Neural cell (in vitro differentiated cells): ENCODE data around the gene SH3RF1. TPM values are rescaled to one million over a fixed set of nuclear protein-coding genes. Genes with fewer than 3 reads are reported as not detected.

Experiments used
- H2AFZ ChIP-seq: fragments of 200-600, 300-800 bp; sonication (generic), shearing (Covaris generic); 2 replicates; pipeline ENCODE4 v1.6.0; 2014; ENCODE audit warnings: low read depth, mild to moderate bottlenecking, antibody characterized with exemption, low read length, moderate library complexity
- H3F3A ChIP-seq: fragments of 200-600 bp; shearing (Covaris generic); 2 replicates; pipeline ENCODE4 v1.6.1; 2016; ENCODE audit warnings: mild to moderate bottlenecking, moderate library complexity, mixed read lengths, antibody characterized with exemption, low read length; ENCODE audit not compliant: insufficient read depth, poor library complexity, severe bottlenecking
- H3K27ac ChIP-seq: fragments of 200-600, 300-800 bp; sonication (generic), shearing (Covaris generic); 2 replicates; pipeline ENCODE4 v1.5.1; 2014; ENCODE audit warnings: mild to moderate bottlenecking, low read length, moderate library complexity
- H3K27me3 ChIP-seq: fragments of 300-800, 200-600 bp; sonication (generic), shearing (Covaris generic); 2 replicates; pipeline ENCODE4 v1.6.0; 2014; ENCODE audit warnings: mild to moderate bottlenecking, low read depth, low read length, moderate library complexity; ENCODE audit not compliant: insufficient read depth
- H3K36me3 ChIP-seq: fragments of 300-800, 200-600 bp; sonication (generic), shearing (Covaris generic); 2 replicates; pipeline ENCODE4 v1.5.1; 2014; ENCODE audit warnings: mild to moderate bottlenecking, antibody characterized with exemption, low read length, moderate library complexity; ENCODE audit not compliant: insufficient read depth
- H3K4me2 ChIP-seq: fragments of 300-800, 200-600 bp; sonication (generic), shearing (Covaris generic); 2 replicates; pipeline ENCODE4 v1.6.0; 2014; ENCODE audit warnings: mild to moderate bottlenecking, low read length
- H3K4me3 ChIP-seq: fragments of 300-800, 200-600 bp; sonication (generic), shearing (Covaris generic); 2 replicates; pipeline ENCODE4 v1.5.1; 2014; ENCODE audit warnings: mild to moderate bottlenecking, low read length, moderate library complexity
- H3K79me2 ChIP-seq: fragments of 200-600 bp; shearing (Covaris generic); replicated peaks from 2 replicates; pipeline ENCODE4 v1.6.0; 2014; ENCODE audit warnings: mild to moderate bottlenecking, low read length, moderate library complexity; ENCODE audit not compliant: insufficient read depth
- H3K9ac ChIP-seq: fragments of 300-800, 200-600 bp; sonication (generic), shearing (Covaris generic); 2 replicates; pipeline ENCODE4 v1.6.1; 2016; ENCODE audit warnings: mild to moderate bottlenecking, low read length, mixed read lengths
- H3K9me2 ChIP-seq: fragments of 200-600 bp; shearing (Covaris generic); 2 replicates; pipeline ENCODE4 v1.6.1; 2016; ENCODE audit warnings: mild to moderate bottlenecking, low read length, mixed read lengths; ENCODE audit not compliant: insufficient read depth
- H3K9me3 ChIP-seq: fragments of 200-600, 300-800 bp; sonication (generic), shearing (Covaris generic); 2 replicates; pipeline ENCODE4 v1.6.1; 2016; ENCODE audit warnings: mild to moderate bottlenecking, mixed run types, low read length, moderate library complexity, mixed read lengths
- H4K20me1 ChIP-seq: fragments of 200-600 bp; shearing (Covaris generic); 2 replicates; pipeline ENCODE4 v1.6.1; 2016; ENCODE audit warnings: mild to moderate bottlenecking, mixed run types; ENCODE audit not compliant: insufficient read depth
- EP300 ChIP-seq: fragments of 450-650 bp; conservative IDR thresholded peaks from 2 replicates; pipeline ENCODE4 v1.6.1; 2014; ENCODE audit warnings: antibody characterized with exemption, mild to moderate bottlenecking, moderate library complexity; ENCODE audit not compliant: poor library complexity, severe bottlenecking
- EZH2 ChIP-seq: fragments of 200-600, 300-800 bp; shearing (Covaris generic), sonication (generic); IDR thresholded peaks from 2 replicates; pipeline ENCODE4 v1.6.1; 2014; ENCODE audit warnings: antibody characterized with exemption, low read length, borderline replicate concordance, mild to moderate bottlenecking; ENCODE audit not compliant: insufficient read depth, poor library complexity, severe bottlenecking
- MXI1 ChIP-seq: fragments of 450-650 bp; conservative IDR thresholded peaks from 2 replicates; pipeline ENCODE4 v1.6.1; 2014; ENCODE audit warnings: antibody characterized with exemption, mild to moderate bottlenecking; ENCODE audit not compliant: poor library complexity, severe bottlenecking
- POLR2AphosphoS5 ChIP-seq: IDR thresholded peaks from 2 replicates; pipeline ENCODE4 v1.6.1; 2012
- RAD21 ChIP-seq: fragments of 450-650 bp; conservative IDR thresholded peaks from 2 replicates; pipeline ENCODE4 v1.6.1; 2014; ENCODE audit warnings: antibody characterized with exemption, mild to moderate bottlenecking, moderate library complexity
- REST ChIP-seq: IDR thresholded peaks from 2 replicates; pipeline ENCODE4 v1.6.1; 2012; ENCODE audit warnings: borderline replicate concordance
- SMC3 ChIP-seq: fragments of 450-650 bp; conservative IDR thresholded peaks from 2 replicates; pipeline ENCODE4 v1.6.1; 2014; ENCODE audit warnings: antibody characterized with exemption, mild to moderate bottlenecking, moderate library complexity; ENCODE audit not compliant: poor library complexity
- TAF1 ChIP-seq: IDR thresholded peaks from 2 replicates; pipeline ENCODE4 v1.6.1; 2012; ENCODE audit warnings: low read depth
- polyA plus RNA-seq: library from polyadenylated mRNA; depleted of rRNA; stranded (reverse); fragments of >200 nt; gene quantifications from 2 replicates; pipeline ENCODE4 v1.2.3, GENCODE V29; 2014
- TF ChIP-seq, protein P1 (sequence below): fragments of 450-650 bp; IDR thresholded peaks from 2 replicates; pipeline ENCODE4 v1.5.1; 2014; ENCODE audit warnings: antibody characterized with exemption, mild to moderate bottlenecking, moderate library complexity; ENCODE audit not compliant: poor library complexity, severe bottlenecking

Gene SH3RF1
- polyA plus RNA-seq, 1 donor from 2014 or later: 3.1 TPM

DNA sequence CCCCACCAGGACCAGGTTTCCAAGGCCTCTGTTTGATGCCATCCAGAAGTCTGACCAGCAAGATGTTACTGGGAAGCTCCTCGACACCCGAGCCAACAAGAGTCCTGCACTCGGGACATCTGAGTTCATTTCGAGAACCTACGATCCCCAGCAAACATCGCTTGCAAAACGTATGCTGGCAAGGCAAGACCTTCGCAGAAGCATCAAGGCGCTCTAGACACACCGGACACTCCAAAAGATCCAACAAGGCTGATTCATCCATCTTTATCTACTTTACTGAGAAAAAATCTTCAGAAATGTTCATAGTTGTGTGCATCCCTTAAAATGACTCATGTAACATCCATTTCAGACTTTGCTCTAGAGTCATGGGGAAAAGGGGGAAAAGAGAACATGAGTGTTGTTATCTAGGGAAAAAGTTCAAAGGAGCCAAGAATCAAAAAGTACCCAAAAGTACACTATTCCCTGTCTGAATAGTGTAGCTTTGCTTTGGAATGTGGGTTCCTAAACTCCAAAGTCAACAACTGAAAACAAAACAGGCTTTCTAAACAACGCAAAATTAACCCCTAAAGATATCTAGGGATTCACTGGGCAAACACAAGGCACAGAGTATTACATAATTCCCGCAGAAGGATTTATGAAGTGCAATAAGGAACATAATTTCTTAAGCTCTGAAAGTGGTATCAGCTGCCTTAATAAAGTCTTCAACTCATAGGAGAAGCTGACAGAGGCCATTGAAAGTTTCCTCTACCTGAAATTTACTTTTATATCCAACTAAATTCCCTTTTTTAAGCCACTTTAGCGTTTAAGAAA, 1.6 kb downstream of the SH3RF1 start:
- Histone ChIP-seq H3K27me3 (peaks cover 6% of the 10 kb centered on the region), H3K79me2 (peaks cover 46% of the 10 kb centered on the region), H3K9me3 (no peaks in the 10 kb centered on the region), H3F3A (no peaks in the 10 kb centered on the region), H3K4me3 (peak overlapping the region; percentile 96), H3K9me2 (no peaks in the 10 kb centered on the region), H3K36me3 (no peaks in the 10 kb centered on the region), H3K9ac (peak overlapping the region; percentile 81), H4K20me1 (no peaks in the 10 kb centered on the region), H3K27ac (no peak overlapping the region), H2AFZ (no peak overlapping the region), H3K4me2 (peak overlapping the region; percentile 88)
- TF ChIP-seq TAF1: no peak
- TF ChIP-seq, protein P1, sequence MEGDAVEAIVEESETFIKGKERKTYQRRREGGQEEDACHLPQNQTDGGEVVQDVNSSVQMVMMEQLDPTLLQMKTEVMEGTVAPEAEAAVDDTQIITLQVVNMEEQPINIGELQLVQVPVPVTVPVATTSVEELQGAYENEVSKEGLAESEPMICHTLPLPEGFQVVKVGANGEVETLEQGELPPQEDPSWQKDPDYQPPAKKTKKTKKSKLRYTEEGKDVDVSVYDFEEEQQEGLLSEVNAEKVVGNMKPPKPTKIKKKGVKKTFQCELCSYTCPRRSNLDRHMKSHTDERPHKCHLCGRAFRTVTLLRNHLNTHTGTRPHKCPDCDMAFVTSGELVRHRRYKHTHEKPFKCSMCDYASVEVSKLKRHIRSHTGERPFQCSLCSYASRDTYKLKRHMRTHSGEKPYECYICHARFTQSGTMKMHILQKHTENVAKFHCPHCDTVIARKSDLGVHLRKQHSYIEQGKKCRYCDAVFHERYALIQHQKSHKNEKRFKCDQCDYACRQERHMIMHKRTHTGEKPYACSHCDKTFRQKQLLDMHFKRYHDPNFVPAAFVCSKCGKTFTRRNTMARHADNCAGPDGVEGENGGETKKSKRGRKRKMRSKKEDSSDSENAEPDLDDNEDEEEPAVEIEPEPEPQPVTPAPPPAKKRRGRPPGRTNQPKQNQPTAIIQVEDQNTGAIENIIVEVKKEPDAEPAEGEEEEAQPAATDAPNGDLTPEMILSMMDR: no peak
- no peak for TF ChIP-seq POLR2AphosphoS5
- no peak for TF ChIP-seq EP300
- no peak for TF ChIP-seq MXI1
- TF ChIP-seq EZH2: no peak
- TF ChIP-seq SMC3: no peak
- TF ChIP-seq REST: no peak
- TF ChIP-seq RAD21: no peak

GRCh38 chr4:169267070-169267469, 3.7 kb downstream of the SH3RF1 start:
- Histone ChIP-seq H3K4me3 (peak overlapping the region; percentile 35), H4K20me1 (no peaks in the 10 kb centered on the region), H3K4me2 (peak overlapping the region; percentile 1), H3K27me3 (peaks cover 6% of the 10 kb centered on the region), H2AFZ (no peak overlapping the region), H3K9ac (no peak overlapping the region), H3K27ac (no peak overlapping the region), H3K9me2 (no peaks in the 10 kb centered on the region), H3K36me3 (no peaks in the 10 kb centered on the region), H3K79me2 (peaks cover 63% of the 10 kb centered on the region), H3K9me3 (no peaks in the 10 kb centered on the region), H3F3A (no peaks in the 10 kb centered on the region)
- TF ChIP-seq EP300 (no peak), MXI1 (no peak), EZH2 (no peak), RAD21 (no peak), POLR2AphosphoS5 (no peak), TAF1 (no peak), REST (no peak), SMC3 (no peak)
- TF ChIP-seq, protein P1: no peak
